Measurements from ENCODE around the gene GAS2L3. TPM values are rescaled to one million over a fixed set of nuclear protein-coding genes. Genes with fewer than 3 reads are reported as not detected.

Gene GAS2L3
- total and polyA plus RNA-seq, 8 donors, result 0.56 to 5.5 (median 0.81) TPM

GRCh38 chr12:100661300-100661951, 87.9 kb downstream of the GAS2L3 start:
- H3K36me3 ChIP-seq, result no peaks in the 10 kb centered on the region
- H3K27me3 ChIP-seq, result no peaks in the 10 kb centered on the region
- ATAC-seq (no peak), FAIRE-seq (no peak), DNase-seq (no peak)
- H3K27ac ChIP-seq, result no peak overlapping the region
- no peaks in the 10 kb centered on the region for H3K9me3 ChIP-seq
- no peak overlapping the region for H3K4me3 ChIP-seq
- H3K4me1 ChIP-seq, result no peaks in the 10 kb centered on the region
- 48 to 55% methylated on average over 6 of the region's 6 CpGs for WGBS, 2 donors
- TF ChIP-seq CTCF (IDR thresholded peaks at IDR 0.05), result no peak
- intact Hi-C loops (cut with DNase I), result no loop called here

- intact Hi-C loops (cut with DNase I), result no loop called here
- FAIRE-seq (no peak), ATAC-seq (no peak), DNase-seq (no peak)
- no peak for TF ChIP-seq CTCF (IDR thresholded peaks at IDR 0.05)
- Histone ChIP-seq H3K36me3 (no peaks in the 10 kb centered on the region), H3K4me1 (no peaks in the 10 kb centered on the region), H3K27me3 (no peaks in the 10 kb centered on the region), H3K27ac (no peak overlapping the region), H3K9me3 (no peaks in the 10 kb centered on the region), H3K4me3 (no peak overlapping the region)
- WGBS, 2 donors, result 48 to 60% methylated on average over 2 of the region's 2 CpGs
These were observed 93.1 kb downstream of the GAS2L3 start for GRCh38 chr12:100666588-100666987.

GRCh38 chr12:100668945-100669536, 95.6 kb downstream of the GAS2L3 start:
- no peaks in the 10 kb centered on the region for H3K4me1 ChIP-seq
- intact Hi-C loops (cut with DNase I), result no loop called here
- DNase-seq, result peak; percentile 54 to 90 (median 74)
- H3K36me3 ChIP-seq, result no peaks in the 10 kb centered on the region
- no peaks in the 10 kb centered on the region for H3K9me3 ChIP-seq
- ATAC-seq, result peak; percentile 82 to 92 (median 89)
- WGBS, 2 donors, result 29 to 31% methylated on average over 9 of the region's 9 CpGs
- no peak overlapping the region for H3K4me3 ChIP-seq
- TF ChIP-seq CTCF (IDR thresholded peaks at IDR 0.05), result peak; percentile 59 to 76 (median 74)
- no peaks in the 10 kb centered on the region for H3K27me3 ChIP-seq
- FAIRE-seq, result no peak
- H3K27ac ChIP-seq, result no peak overlapping the region

GRCh38 chr12:100669922-100670321, 96.4 kb downstream of the GAS2L3 start:
- FAIRE-seq (no peak), DNase-seq (no peak), ATAC-seq (no peak)
- 70 to 81% methylated on average over 4 of the region's 4 CpGs for WGBS, 2 donors
- no peaks in the 10 kb centered on the region for H3K4me1 ChIP-seq
- H3K27me3 ChIP-seq, result no peaks in the 10 kb centered on the region
- H3K27ac ChIP-seq, result no peak overlapping the region
- no peak overlapping the region for H3K4me3 ChIP-seq
- no peak for TF ChIP-seq CTCF (IDR thresholded peaks at IDR 0.05)
- no peaks in the 10 kb centered on the region for H3K36me3 ChIP-seq
- intact Hi-C loops (cut with DNase I), result no loop called here
- H3K9me3 ChIP-seq, result no peaks in the 10 kb centered on the region

- Histone ChIP-seq H3K27ac (no peak overlapping the region), H3K36me3 (no peaks in the 10 kb centered on the region), H3K4me3 (no peak overlapping the region), H3K4me1 (no peaks in the 10 kb centered on the region), H3K9me3 (no peaks in the 10 kb centered on the region), H3K27me3 (no peaks in the 10 kb centered on the region)
- no peak for DNase-seq
- intact Hi-C loops (cut with DNase I), result no loop called here
- 60 to 64% methylated on average over 7 of the region's 7 CpGs for WGBS, 2 donors
- FAIRE-seq, result no peak
- TF ChIP-seq CTCF (IDR thresholded peaks at IDR 0.05), result no peak
- no peak for ATAC-seq
These were observed 98.1 kb downstream of the GAS2L3 start for GRCh38 chr12:100671396-100672074.
